HG03432 (cell line): ENCODE results near the gene ALX4.

ENCODE experiments used
- ATAC-seq: cut with Tn5 transposase; IDR thresholded peaks from one replicate; pipeline ENCODE4 v1.9.1; 2021; ENCODE audit warnings: mild to moderate bottlenecking, moderate library complexity; ENCODE audit not compliant: unreplicated experiment

Gene ALX4

DNA sequence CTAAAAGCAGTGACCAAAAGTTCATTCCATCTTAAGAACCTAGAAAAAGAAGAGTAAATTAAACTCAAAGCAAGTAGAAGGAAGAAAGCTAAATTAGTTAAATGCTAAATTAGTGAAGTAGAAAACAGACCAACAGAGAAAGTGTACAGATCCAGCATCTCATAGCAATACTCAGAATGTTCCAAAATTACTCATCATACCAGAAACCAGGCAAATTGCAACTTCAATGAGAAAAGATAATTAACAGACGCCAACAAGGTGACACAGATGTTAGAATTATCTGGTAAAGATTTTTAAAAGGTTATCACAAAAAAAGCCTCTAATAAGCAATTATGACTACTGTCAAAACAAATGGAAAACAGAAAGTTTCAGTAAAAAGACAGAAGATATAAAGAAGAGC, 96.8 kb downstream of the ALX4 start:
- no peak for ATAC-seq

DNA sequence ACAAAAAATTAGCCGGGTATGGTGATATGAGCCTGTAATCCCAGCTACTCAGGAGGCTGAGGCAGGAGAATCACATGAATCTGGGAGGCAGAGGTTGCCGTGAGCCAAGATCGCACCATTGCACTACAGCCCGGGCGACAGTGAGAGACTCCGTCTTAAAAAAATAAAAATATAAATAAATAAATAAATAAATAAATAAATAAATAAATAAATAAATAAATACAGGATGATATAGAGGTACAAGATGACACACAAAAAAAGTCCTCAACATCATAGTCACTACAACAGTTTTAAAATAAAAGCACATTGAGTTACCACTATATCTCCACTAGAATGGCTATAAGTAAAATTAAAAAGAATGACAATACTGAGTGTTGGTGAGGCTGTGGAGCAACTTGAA, 97.8 kb downstream of the ALX4 start:
- no peak for ATAC-seq
